Measurements from ENCODE around the gene LILRB3. TPM values are rescaled to one million over a fixed set of nuclear protein-coding genes. Genes with fewer than 3 reads are reported as not detected.

Gene LILRB3
- total RNA-seq, 1 donor from 2014 or later = 0.50 TPM

DNA sequence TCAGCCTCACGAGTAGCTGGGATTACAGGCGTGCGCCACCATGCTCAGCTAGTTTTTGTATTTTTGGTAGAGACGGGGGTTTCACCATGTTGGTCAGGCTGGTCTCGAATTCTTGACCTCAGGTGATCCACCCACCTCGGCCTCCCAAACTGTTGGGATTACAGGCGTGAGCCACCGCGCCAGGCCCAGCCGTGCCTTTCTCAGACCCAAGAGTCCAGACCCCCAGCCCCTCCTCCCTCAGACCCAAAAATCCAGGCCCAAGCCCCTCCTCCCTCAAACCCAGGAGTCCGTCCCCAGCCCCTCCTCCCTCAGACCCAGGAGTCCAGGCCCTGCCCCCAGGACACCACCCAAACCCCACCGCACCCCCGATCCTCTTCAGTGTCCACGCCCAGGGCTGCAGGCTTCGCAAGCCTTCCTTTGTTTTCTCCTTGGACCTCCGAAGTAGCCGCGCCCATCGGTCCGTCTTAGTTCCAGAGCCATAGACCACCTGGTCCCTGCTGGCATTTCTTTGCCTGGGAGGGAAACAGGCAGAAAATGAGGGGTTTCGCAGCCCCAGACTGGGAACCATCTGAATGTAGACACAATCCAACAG, 53.6 kb downstream of the LILRB3 start:
- no peak for TF ChIP-seq CTCF (IDR thresholded peaks at IDR 0.05; ENCODE audit: unreplicated experiment)
- H3K36me3 Mint-ChIP-seq (ENCODE audit: insufficient read depth) = peaks cover 10% of the 10 kb centered on the region
- H3K27me3 Mint-ChIP-seq = peaks cover 4% of the 10 kb centered on the region
- peaks cover 11% of the 10 kb centered on the region for H3K4me1 Mint-ChIP-seq (ENCODE audit: low read depth)
- no peak overlapping the region for H3K4me3 Mint-ChIP-seq (ENCODE audit: low read depth)
- no peak for DNase-seq (ENCODE audit: low spot score, unreplicated experiment)
- H3K27ac Mint-ChIP-seq = no peak overlapping the region
- H3K9me3 Mint-ChIP-seq (ENCODE audit: low read depth) = no peaks in the 10 kb centered on the region

DNA sequence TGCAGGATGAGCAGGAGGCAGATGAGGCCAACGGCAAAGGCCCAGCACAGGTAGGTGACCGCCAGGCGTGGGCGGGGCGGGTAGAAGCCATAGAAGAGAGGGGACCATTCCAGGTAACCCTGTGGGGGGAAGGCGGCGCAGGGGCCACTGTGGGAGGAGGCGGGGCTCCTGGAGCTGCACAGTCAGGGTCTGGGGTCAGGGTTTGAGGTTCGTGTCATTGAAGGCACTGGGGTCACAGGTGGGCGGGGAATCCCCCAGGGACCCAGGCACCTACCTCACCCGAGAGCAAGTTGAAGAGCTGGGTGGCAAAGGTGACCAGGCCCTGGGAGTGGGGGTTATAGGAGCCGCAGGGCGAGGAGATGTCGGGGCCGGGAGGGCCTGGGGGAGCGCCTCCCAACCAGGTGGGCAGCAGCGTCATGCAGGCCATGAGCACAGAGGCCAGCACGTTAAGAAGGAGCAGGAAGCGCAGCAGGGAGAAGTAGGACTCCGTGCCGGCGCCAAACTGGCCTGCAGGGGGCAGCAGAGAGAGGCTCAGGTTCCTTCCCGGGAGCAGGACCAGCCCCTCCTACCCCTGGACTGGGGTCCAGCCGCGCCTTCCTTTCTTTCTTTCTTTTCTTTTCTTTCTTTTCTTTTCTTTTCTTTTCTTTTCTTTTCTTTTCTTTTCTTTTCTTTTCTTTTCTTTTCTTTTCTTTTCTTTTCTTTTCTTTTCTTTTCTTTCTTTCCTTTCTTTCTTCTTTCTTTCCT, 54.5 kb downstream of the LILRB3 start:
- Mint-ChIP-seq H3K4me1 (ENCODE audit: low read depth) (peaks cover 11% of the 10 kb centered on the region), H3K27me3 (peaks cover 6% of the 10 kb centered on the region), H3K4me3 (ENCODE audit: low read depth) (no peak overlapping the region), H3K36me3 (ENCODE audit: insufficient read depth) (peaks cover 10% of the 10 kb centered on the region), H3K9me3 (ENCODE audit: low read depth) (no peaks in the 10 kb centered on the region), H3K27ac (peak overlapping the region; percentile 67)
- TF ChIP-seq CTCF (IDR thresholded peaks at IDR 0.05; ENCODE audit: unreplicated experiment) = peak; percentile 86
- DNase-seq (ENCODE audit: low spot score, unreplicated experiment) = peak; percentile 92

Other genes starting within 250 kb of the LILRB3 start
- 7.6 and 8.4 TPM in 2 replicates for gene CACNG6, start 231.4 kb downstream of the LILRB3 start, total RNA-seq
- gene VSTM1, start 159.1 kb downstream of the LILRB3 start, total RNA-seq = not detected in 2 replicates
- gene TARM1, start 141.6 kb downstream of the LILRB3 start, total RNA-seq = not detected in 2 replicates
- not detected in 2 replicates for gene OSCAR, start 122.2 kb downstream of the LILRB3 start, total RNA-seq
- 139 and 162 TPM in 2 replicates for gene NDUFA3, start 120.2 kb downstream of the LILRB3 start, total RNA-seq
- gene TFPT, start 107.3 kb downstream of the LILRB3 start, total RNA-seq = 21.1 and 21.8 TPM in 2 replicates
- 71.3 and 78.8 TPM in 2 replicates for gene PRPF31, start 107.3 kb downstream of the LILRB3 start, total RNA-seq
- 75.4 and 77.3 TPM in 2 replicates for gene CNOT3, start 85.2 kb downstream of the LILRB3 start, total RNA-seq
- 6.8 and 7.2 TPM in 2 replicates for gene LENG1, start 63.3 kb downstream of the LILRB3 start, total RNA-seq
- gene TMC4, start 49.8 kb downstream of the LILRB3 start, total RNA-seq = 119 and 125 TPM in 2 replicates
- 91.5 and 99.1 TPM in 2 replicates for gene MBOAT7, start 33.4 kb downstream of the LILRB3 start, total RNA-seq
- 38.6 and 39.7 TPM in 2 replicates for gene TSEN34, start 31.7 kb downstream of the LILRB3 start, total RNA-seq
- 1,160 and 1,179 TPM in 2 replicates for gene RPS9, start 22.1 kb downstream of the LILRB3 start, total RNA-seq
- not detected in 2 replicates for gene LILRA6, start 19.8 kb upstream of the LILRB3 start, total RNA-seq
- gene LILRB5, start 34.3 kb upstream of the LILRB3 start, total RNA-seq = not detected in 2 replicates
- not detected in 2 replicates for gene LILRB2, start 58.1 kb upstream of the LILRB3 start, total RNA-seq
- not detected in 2 replicates for gene LILRA5, start 90.2 kb upstream of the LILRB3 start, total RNA-seq
- gene LILRA4, start 116.2 kb upstream of the LILRB3 start, total RNA-seq = not detected in 2 replicates
- gene LAIR1, start 141.9 kb upstream of the LILRB3 start, total RNA-seq = not detected in 2 replicates
- 133 and 144 TPM in 2 replicates for gene TTYH1, start 192.5 kb upstream of the LILRB3 start, total RNA-seq
- gene LENG8, start 226.2 kb upstream of the LILRB3 start, total RNA-seq = 188 and 210 TPM in 2 replicates
- gene LENG9, start 240.8 kb upstream of the LILRB3 start, total RNA-seq = 0.72 and 0.75 TPM in 2 replicates

Data from progenitor cell of endocrine pancreas (in vitro differentiated cells).